ENCODE data around the gene FOXN1. TPM values are rescaled to one million over a fixed set of nuclear protein-coding genes. Genes with fewer than 3 reads are reported as not detected.

Gene FOXN1
- total RNA-seq, 2 donors from 2014 or later, result not detected

DNA sequence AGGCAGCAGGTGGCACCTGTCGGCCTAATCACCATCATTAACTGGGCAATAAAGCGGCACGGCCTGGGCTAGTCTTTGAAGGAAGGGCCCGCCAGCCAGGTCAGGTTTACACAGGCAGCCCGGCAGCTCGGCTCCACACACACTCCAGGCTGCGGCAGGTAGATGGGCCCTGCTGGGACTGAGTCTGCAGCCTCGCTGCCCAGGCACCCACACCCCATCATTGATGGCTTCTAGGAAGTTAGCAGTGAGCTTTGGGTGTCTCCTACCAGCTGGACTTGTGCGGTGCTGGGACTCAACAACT lies 6.8 kb upstream of the FOXN1 start:
- Mint-ChIP-seq H3K27ac (no peak overlapping the region), H3K27me3 (ENCODE audit: low read depth) (no peaks in the 10 kb centered on the region), H3K4me3 (no peak overlapping the region), H3K36me3 (ENCODE audit: insufficient read depth in 2 of 2) (no peaks in the 10 kb centered on the region), H3K4me1 (ENCODE audit: low read depth) (no peaks in the 10 kb centered on the region), H3K9me3 (no peaks in the 10 kb centered on the region)
- ATAC-seq (replicated peaks in 1 of 2), result no peak
- no peak for DNase-seq

DNA sequence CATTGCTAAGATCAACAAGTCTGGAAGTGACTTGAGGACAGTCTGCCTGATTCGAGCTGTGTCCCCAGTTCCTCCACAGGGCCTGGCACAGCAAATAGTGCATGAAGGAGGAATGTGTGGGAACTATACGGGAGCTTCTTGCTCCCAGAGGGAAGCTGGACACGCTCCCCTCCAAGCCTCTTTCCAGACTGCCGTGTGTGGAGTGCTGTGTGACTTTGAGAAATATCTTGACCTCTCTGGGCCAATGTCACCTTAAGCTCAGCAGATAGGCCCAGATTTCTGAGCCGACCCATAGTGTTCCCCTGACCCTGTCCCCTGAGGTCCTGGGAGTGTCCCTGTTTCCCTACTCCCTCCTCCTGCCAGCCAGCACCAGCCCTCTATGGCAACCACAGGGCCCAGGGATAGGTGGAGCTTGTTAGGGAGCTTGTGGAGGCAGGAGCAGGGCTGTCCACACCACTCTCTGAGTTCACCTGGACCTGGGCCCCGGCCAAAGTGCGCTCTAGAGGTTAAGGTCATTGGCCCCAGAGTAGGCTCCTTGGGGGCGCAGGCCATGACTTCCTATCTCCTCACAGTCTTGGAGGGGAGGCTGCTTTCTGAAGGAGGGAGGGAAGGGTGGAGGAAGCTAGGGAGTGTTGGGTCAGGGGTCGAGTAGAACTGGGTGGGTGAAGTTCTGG lies 6.3 kb upstream of the FOXN1 start:
- no peak for ATAC-seq (replicated peaks in 1 of 2)
- Mint-ChIP-seq H3K4me3 (no peak overlapping the region), H3K27ac (no peak overlapping the region), H3K27me3 (ENCODE audit: low read depth) (no peaks in the 10 kb centered on the region), H3K4me1 (ENCODE audit: low read depth) (no peaks in the 10 kb centered on the region), H3K9me3 (no peaks in the 10 kb centered on the region), H3K36me3 (ENCODE audit: insufficient read depth in 2 of 2) (no peaks in the 10 kb centered on the region)
- DNase-seq, result no peak

DNA sequence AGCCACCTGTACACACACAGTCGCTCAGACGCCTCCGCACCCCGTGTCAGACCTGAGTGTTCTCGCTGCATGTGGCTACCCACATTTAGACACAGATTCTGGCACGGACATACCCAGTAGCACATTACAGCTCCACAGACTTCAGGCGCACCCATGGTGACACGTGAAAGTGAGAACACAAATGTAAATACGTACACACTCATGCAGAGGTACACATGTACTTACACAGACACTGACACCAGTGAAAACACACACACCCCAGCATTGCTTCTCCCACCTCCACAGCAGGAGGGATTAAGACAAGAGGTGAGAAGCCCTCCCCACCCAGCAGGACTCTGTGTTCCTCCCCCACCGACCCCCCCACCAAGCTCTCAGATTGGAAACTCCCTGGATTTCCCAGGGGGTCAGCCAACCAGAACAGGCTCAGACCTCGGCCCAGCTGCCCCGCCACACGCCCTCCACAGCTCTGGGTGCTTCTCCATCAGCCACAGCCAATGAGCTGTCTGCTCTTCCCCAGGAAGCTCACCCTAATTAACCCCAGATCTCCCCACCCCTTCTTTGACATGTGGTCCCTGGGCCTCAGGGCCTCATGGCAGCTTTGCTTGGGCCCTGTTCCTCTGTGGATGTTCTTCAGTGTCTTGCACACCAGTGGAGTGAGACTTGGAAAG lies 5.3 kb upstream of the FOXN1 start:
- H3K27ac Mint-ChIP-seq, result no peak overlapping the region
- ATAC-seq (replicated peaks in 1 of 2) (no peak), DNase-seq (no peak)
- no peaks in the 10 kb centered on the region for H3K27me3 Mint-ChIP-seq (ENCODE audit: low read depth)
- H3K9me3 Mint-ChIP-seq, result no peaks in the 10 kb centered on the region
- H3K4me1 Mint-ChIP-seq (ENCODE audit: low read depth), result no peaks in the 10 kb centered on the region
- H3K4me3 Mint-ChIP-seq, result no peak overlapping the region
- H3K36me3 Mint-ChIP-seq (ENCODE audit: insufficient read depth in 2 of 2), result no peaks in the 10 kb centered on the region

DNA sequence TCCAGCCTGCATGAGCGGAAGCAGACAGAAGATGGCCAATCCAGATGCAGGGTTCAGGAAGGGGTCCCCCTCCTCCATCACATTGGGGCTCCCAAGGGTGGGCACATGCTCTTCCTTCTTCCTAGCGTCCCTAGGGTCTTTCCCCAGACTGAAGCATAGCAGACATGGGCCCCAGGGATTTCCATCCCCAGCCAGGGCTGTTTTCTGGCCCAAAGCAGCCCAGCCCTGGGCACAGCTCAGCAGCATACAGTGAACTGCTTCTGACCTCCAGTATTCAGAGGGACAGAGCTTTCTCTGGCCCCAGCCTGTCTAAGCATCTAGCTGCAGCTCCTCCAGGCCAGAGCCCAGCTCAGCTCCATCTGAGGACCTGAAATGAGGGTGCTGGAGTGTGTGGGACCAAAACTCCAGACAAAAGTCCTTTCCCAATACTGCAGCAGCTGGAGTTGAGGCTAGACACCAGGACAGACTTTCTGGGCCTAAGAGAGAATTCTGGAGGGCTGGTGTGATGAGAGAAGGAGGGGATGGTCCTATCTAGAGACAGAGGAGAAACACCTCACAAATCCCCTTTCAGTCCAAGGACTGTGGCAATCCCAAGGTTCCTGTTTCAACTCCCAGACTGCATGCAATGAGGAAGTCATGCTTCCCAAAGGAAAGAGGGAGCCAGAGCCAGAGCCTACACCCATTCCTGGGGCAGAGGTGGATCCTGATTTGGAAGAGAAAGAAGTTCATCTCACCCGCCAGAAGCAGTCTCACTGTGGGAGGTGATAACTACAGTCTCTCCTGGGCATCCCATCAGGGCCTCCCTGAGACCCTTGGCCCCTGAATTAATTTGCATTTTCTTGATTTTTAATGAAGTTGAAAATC lies 4.5 kb upstream of the FOXN1 start:
- ATAC-seq (replicated peaks in 1 of 2) (no peak), DNase-seq (no peak)
- Mint-ChIP-seq H3K27ac (no peak overlapping the region), H3K36me3 (ENCODE audit: insufficient read depth in 2 of 2) (no peaks in the 10 kb centered on the region), H3K27me3 (ENCODE audit: low read depth) (no peaks in the 10 kb centered on the region), H3K9me3 (no peaks in the 10 kb centered on the region), H3K4me3 (no peak overlapping the region), H3K4me1 (ENCODE audit: low read depth) (no peaks in the 10 kb centered on the region)

DNA sequence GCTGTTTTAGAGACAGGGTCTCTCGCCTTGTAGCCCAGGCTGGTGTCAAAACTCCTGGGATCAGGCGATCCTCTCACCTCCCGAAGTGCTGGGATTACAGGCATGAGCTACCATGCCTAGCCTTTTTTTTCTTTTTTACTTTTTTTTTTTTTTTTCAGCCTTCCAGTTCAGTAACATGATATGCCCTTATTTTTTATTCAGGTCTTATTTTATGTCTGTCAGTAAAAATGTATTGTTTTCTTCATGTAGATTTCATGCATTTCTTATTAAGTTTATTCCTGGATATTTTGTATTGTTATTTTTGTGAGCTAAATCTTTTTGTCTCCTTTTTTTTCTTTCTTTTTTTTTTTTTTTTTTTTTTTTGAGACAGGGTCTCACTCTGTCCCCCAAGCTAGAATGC lies 2.7 kb upstream of the FOXN1 start:
- ATAC-seq (replicated peaks in 1 of 2) (no peak), DNase-seq (no peak)
- Mint-ChIP-seq H3K27ac (no peak overlapping the region), H3K27me3 (ENCODE audit: low read depth) (no peaks in the 10 kb centered on the region), H3K4me3 (no peak overlapping the region), H3K36me3 (ENCODE audit: insufficient read depth in 2 of 2) (no peaks in the 10 kb centered on the region), H3K9me3 (no peaks in the 10 kb centered on the region), H3K4me1 (ENCODE audit: low read depth) (no peaks in the 10 kb centered on the region)

DNA sequence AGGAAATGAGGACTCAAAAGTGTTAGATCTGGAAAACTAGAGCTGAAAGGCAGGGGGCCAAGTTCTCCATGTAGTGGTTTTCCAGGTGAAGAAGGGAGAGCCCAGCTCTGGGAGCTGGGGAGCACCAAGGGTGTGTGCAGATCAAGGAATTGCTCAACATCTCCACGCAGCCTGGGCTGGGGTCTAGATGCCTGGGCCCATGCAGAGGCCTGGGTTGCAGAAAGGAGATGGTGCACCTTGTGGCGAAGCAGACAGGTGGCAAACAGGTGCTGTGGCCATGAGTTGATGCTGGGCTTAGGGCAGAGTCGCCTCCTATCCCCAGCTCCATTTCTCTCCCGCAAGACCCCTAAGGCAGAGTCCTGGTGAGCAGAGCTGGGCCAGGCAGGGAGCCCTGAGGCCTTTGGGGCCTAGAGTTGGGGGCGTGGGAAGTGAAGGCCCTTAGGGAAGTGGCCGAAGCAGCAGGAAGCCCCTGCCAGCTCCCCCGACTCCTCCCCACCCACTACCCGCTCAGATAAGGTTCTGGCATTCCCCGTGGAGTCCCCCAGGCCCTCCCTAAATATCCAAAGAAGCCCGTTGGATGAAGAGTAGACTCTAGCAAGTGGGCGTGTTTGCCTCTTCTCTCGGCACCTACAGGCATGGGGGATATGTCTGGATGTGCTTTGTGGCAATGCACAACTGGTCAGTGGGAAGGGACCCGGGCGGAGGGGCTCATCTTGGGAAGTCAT lies 777 bp downstream of the FOXN1 start:
- ATAC-seq (replicated peaks in 1 of 2), result no peak
- no peak for DNase-seq
- Mint-ChIP-seq H3K36me3 (ENCODE audit: insufficient read depth in 2 of 2) (no peaks in the 10 kb centered on the region), H3K27ac (no peak overlapping the region), H3K4me3 (no peak overlapping the region), H3K27me3 (ENCODE audit: low read depth) (peaks cover 8% of the 10 kb centered on the region), H3K9me3 (no peaks in the 10 kb centered on the region), H3K4me1 (ENCODE audit: low read depth) (no peaks in the 10 kb centered on the region)

DNA sequence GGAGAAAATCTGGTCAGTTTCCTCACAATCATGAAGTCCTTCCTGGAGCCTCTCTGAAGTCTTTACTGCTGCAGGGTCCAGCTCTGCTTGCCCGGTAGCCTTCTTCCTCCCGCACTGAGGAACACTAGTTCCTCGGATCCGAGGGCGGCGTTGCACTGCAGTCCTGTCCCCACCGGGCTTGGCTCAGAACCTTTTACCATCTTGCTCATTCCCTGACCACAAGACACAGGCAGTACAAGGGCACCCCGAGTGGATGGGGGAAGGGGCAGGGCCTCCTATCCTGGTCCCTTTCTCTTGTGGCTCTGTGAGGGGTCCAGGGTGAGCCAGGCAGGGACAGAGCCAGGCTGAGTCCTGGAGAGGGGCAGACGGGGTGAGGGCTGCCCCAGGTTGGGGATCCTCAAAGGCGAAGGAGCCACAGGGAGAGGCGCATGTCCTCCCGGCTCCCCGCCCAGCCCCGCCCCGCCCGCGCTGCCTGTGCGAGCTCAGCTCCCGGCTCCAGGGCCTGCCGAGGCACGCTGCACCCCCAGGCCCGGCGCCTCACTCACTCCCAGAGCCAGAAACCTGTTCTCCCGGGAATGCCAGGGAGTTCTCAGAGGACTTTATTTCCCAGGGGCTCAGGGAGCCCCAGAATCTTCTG lies 1.5 kb downstream of the FOXN1 start:
- H3K4me1 Mint-ChIP-seq (ENCODE audit: low read depth), result no peaks in the 10 kb centered on the region
- ATAC-seq (replicated peaks in 1 of 2), result no peak
- H3K27ac Mint-ChIP-seq, result no peak overlapping the region
- H3K36me3 Mint-ChIP-seq (ENCODE audit: insufficient read depth in 2 of 2), result no peaks in the 10 kb centered on the region
- no peaks in the 10 kb centered on the region for H3K9me3 Mint-ChIP-seq
- H3K27me3 Mint-ChIP-seq (ENCODE audit: low read depth), result peaks cover 8% of the 10 kb centered on the region
- DNase-seq, result no peak
- no peak overlapping the region for H3K4me3 Mint-ChIP-seq

DNA sequence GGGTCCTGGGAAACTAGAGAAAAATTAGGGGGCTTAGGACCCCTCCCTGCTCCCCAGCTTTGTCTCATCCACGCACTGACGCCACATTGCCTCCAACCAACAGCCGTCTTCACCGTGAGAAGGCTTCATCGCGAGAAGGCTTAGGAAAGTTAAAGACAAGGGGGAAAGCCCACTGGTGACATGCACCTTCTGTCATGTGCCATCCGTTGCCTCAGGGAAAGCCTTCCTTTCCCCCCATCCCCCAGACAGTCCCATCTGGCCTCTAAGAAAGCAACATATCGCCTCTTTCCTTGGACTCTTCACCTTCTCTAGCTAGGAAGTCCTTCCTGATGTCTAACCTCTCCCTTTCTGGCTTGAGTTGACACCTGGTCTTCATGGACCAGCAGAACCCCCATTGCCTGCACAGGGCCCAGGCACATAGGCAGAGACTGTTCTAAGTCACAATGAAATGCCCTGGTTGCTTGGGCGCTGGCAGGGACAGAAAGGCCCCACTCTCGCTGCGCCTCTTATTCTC lies 2.1 kb downstream of the FOXN1 start:
- H3K36me3 Mint-ChIP-seq (ENCODE audit: insufficient read depth in 2 of 2), result no peaks in the 10 kb centered on the region
- ATAC-seq (replicated peaks in 1 of 2) (no peak), DNase-seq (no peak)
- no peaks in the 10 kb centered on the region for H3K4me1 Mint-ChIP-seq (ENCODE audit: low read depth)
- no peak overlapping the region for H3K27ac Mint-ChIP-seq
- peaks cover 8% of the 10 kb centered on the region for H3K27me3 Mint-ChIP-seq (ENCODE audit: low read depth)
- H3K9me3 Mint-ChIP-seq, result no peaks in the 10 kb centered on the region
- no peak overlapping the region for H3K4me3 Mint-ChIP-seq

DNA sequence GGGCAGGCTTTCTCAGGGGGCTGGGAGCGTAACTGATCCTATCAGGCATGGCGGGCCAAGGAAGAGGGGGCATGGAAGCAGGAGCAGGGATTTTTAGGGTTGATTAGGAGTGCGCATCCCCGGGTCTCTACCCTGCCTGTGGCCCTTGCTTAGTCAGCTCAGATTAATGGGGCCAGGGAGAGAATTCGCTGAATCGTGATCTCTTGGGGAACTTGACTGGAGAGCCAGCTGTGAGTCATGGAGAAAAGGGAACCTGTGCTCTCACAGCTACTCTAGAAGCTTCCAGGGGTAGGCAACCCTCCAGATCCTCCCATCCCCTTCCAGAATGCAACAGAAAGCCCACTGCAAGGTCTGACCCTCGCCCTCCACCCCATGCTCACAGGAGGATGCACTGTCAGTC lies 3.6 kb downstream of the FOXN1 start:
- Mint-ChIP-seq H3K4me1 (ENCODE audit: low read depth) (no peaks in the 10 kb centered on the region), H3K4me3 (no peak overlapping the region), H3K9me3 (no peaks in the 10 kb centered on the region), H3K27ac (no peak overlapping the region), H3K36me3 (ENCODE audit: insufficient read depth in 2 of 2) (no peaks in the 10 kb centered on the region), H3K27me3 (ENCODE audit: low read depth) (peaks cover 8% of the 10 kb centered on the region)
- ATAC-seq (replicated peaks in 1 of 2) (no peak), DNase-seq (no peak)

DNA sequence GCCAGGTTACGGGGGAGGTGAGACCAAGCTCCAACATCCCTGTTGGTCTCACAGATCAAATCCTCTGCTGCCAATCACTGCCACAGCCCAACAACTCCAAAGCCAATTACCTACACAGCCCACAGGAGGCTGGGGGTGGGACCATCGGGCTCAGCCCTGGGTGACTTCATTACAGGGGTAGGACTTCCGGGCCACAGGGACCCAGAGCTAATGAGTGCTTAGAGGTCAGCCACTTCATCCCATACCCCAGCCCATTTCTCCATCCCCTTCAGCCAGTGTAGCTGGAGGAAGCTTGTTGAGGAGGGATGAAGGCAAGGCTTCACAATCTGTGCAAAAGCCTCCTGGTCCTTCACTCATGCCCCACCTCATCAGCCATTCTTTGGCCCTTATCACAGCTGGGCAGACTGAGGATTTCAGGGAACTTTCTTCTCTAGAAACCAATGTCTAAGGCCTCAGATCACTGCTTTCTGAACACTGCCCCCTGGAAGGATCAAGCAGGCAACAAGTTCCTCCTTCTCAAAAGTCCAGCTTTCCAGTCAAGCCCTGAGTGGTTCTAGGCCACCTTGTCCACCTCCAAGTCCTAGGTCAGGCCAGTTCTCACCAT lies 5.8 kb downstream of the FOXN1 start:
- no peak for ATAC-seq (replicated peaks in 1 of 2)
- H3K36me3 Mint-ChIP-seq (ENCODE audit: insufficient read depth in 2 of 2), result no peaks in the 10 kb centered on the region
- H3K27me3 Mint-ChIP-seq (ENCODE audit: low read depth), result peaks cover 8% of the 10 kb centered on the region
- no peak overlapping the region for H3K27ac Mint-ChIP-seq
- no peak for DNase-seq
- H3K4me3 Mint-ChIP-seq, result no peak overlapping the region
- H3K4me1 Mint-ChIP-seq (ENCODE audit: low read depth), result no peaks in the 10 kb centered on the region
- H3K9me3 Mint-ChIP-seq, result peaks cover 0 to 4% of the 10 kb centered on the region in 2 donors

DNA sequence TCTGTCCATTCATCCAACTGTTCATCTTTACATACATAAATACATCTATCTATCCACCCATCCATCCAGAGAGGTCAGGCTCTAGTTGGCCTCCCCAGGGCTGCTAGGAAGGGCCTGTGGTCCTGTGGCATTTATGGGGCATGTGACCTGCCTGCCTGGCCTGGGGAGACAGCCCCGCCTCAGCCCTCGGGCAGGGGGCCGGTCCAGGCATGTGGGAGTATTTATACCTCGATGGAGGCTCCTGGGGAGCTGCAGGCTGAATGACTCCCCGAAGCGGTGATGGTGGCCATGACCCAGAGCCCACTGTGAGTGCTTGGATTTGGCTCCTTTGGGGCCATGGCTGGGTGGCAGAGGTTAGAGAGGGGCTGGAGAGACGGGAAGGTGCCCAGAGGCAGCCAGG lies 7.3 kb downstream of the FOXN1 start:
- H3K27ac Mint-ChIP-seq, result no peak overlapping the region

DNA sequence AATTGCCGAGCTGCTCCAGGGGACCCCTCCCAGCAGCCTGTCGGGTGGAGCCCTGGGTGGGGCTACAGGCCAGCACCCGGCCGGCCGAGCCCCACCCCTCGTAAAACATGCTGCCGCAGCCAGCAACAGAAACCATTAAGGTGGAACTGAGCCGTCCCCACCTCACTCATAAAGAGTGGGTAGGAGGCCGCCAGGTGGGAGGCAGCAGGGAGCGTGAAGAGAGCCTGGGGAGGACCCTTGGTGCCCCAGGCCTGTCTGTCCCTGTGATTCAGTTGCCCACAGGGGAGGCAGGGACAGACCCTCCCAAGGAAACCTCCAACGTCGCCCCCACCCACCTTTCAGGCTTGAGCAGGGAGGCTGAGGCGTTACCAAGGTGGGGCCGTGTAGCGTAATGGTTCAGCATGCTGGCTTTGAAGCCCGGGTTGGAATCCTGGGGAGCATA lies 8.4 kb downstream of the FOXN1 start:
- Mint-ChIP-seq H3K9me3 (peaks cover 0 to 4% of the 10 kb centered on the region in 2 donors), H3K36me3 (ENCODE audit: insufficient read depth in 2 of 2) (peaks cover 0 to 2% of the 10 kb centered on the region in 2 donors), H3K4me1 (ENCODE audit: low read depth) (no peaks in the 10 kb centered on the region), H3K27me3 (ENCODE audit: low read depth) (peaks cover 8% of the 10 kb centered on the region), H3K4me3 (no peak overlapping the region), H3K27ac (no peak overlapping the region)
- DNase-seq (no peak), ATAC-seq (replicated peaks in 1 of 2) (no peak)

More for the DNA sequence above, 7.3 kb downstream of the FOXN1 start:
- peaks cover 8% of the 10 kb centered on the region for H3K27me3 Mint-ChIP-seq (ENCODE audit: low read depth)
- no peak overlapping the region for H3K4me3 Mint-ChIP-seq
- no peak for ATAC-seq (replicated peaks in 1 of 2)
- H3K9me3 Mint-ChIP-seq, result peaks cover 0 to 4% of the 10 kb centered on the region in 2 donors
- peaks cover 0 to 2% of the 10 kb centered on the region in 2 donors for H3K36me3 Mint-ChIP-seq (ENCODE audit: insufficient read depth in 2 of 2)
- DNase-seq, result no peak
- no peaks in the 10 kb centered on the region for H3K4me1 Mint-ChIP-seq (ENCODE audit: low read depth)

Measured in activated T-cell treated with anti-CD3 and anti-CD28 coated beads, Interleukin-2, amount 50 U/mL, for 72 hours (primary cell).